HG03045 (cell line): ENCODE data around the gene ADI1.
"Not testable (repeated sequence)": the region's sequence is repeated elsewhere in the genome, so short reads cannot be mapped to it uniquely, and the experiment has no call there.

Experiments used
- ATAC-seq: cut with Tn5 transposase; IDR thresholded peaks from one replicate; pipeline ENCODE4 v1.9.1; 2021; ENCODE audit warnings: mild to moderate bottlenecking, moderate library complexity; ENCODE audit not compliant: unreplicated experiment

ADI1 gene

DNA sequence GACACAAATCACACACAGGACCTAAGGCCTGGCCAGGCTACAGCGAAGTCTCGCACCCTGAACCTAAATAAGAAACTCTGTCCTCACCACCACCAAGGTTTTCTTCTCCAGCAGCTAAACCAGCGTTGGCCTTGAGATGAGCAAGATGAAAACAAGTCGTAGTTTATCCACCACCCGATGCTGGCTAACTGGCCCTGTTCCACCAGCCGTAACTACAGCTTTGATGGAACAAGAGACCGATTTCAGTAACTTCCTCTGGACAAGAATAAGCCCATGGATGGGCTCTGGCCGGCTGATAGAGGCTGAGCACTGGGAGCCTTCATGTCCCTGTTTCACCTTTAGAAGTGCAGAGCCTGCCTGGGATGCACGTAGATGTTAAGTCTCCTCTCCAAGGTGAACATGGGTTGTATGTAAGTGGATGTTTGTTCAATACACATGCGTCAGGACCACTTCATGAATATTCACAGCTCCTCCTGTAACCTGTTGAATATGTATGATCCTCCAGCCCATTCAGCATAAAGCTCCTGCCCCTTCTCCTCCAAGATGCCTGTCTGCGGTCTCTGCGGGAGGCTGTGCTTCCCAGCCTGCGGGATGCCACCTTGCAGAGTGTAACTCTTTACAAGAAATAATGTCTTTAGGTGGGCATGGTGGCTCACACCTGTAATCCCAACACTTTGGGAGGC lies 24.2 kb downstream of the ADI1 start:
- no peak for ATAC-seq

DNA sequence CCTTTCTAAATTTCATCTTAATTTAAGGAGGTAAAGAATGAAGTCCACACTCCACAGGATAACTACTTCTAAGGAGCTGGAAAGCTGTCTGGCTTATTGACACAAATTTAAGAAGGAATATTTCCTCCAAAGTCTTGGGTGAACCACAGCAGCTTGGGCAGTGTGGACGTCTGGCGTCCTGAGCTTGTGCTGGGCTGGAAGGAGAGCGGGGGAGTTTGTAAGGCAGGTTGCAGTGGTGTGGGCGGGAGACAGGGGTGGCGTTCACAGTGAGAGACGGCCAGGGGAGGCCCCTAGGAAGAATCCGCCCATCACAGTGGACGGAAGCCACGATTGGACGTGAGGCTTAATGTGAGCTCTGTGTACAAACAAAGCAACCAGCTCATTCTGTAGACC lies 25.7 kb downstream of the ADI1 start:
- no peak for ATAC-seq

DNA sequence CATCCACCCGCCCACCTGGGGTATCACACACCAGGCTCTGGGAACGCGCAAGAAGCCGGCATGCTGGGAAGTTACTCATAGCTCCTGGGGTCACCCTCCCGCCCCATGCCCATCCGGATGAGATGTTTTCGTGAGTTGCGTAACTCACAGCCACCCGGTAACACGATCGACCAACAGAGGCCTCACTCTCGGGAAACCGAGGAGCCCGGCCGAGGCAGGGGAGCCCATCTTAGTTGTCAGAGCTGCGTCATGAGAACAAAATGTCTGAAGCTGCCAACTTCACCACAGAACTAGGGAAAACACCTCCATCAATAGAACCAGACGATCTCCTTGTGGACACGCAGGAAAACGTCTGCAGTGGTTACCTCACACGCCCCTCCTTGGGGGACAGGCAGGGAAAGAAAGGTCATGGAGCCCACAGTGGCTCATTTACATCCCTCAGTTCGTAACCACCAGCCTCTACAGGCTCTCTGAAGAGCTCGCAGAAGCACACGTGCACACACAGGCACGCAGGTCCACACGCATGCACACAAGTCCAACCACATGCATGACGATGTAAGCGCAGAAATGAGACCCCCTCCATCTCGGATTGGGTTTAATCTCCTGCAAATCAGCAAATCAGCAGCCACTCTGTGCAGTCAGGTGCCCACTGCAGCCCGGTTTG lies 26.2 kb downstream of the ADI1 start:
- ATAC-seq: no peak

DNA sequence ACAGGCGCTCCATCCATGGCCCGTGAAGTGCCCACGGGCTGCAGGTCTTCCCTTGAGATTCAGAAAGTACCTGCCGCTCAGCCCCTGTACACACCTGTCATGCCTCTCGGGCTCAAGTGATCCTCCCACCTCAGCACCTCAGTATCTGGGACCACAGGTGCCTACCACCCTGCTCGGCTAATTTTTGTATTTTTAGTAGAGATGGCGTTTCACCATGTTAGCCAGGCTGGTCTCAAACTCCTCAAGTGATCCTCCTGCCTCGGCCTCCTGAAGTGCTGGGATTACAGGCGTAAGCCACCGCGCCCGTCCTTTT lies 26.9 kb downstream of the ADI1 start:
- not testable (repeated sequence) for ATAC-seq

DNA sequence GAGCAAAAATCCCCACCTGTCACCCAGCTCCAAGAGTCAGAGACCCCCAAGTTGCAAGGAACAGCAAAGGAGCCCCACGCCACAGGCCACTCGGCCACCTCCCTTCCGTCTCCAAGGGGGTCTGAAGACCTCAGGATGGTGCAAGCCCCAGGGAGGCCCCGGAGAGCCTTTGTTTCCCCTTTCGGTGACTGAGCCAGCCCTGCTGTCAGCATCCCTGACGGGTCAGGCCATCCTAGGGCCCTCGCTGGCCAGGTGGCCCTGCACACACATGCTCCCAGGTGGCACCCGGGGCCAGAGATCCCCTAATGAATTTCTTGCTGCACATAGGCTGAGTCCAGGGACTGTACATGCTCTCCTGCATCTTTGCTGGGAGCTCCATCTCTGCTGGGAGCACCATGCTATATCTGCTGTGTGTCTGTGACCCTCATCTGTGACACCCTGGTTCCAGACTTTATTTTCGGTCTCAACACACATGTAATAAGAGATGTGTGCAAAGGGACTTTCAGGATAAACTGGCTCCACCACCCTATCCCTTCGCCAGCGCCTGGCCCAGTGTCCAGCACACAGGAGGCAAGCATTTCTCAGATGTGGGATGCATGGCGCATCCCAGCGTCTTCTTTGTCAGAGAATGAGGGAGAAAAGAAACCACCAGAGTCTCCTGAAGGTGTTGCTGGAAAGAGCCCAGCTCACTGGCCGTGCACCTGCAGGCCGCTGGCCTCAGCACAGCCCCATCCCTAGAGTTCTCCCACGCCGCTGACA lies 27.4 kb downstream of the ADI1 start:
- no peak for ATAC-seq

- ATAC-seq: no peak
Measured at GRCh38 chr2:3491306-3491705, 28.0 kb downstream of the ADI1 start.

- ATAC-seq: no peak
Measured at GRCh38 chr2:3490191-3491170, 28.9 kb downstream of the ADI1 start.

GRCh38 chr2:3489764-3490115 lies 29.6 kb downstream of the ADI1 start:
- no peak for ATAC-seq

- ATAC-seq: no peak
Measured at GRCh38 chr2:3488855-3489763, 30.2 kb downstream of the ADI1 start.

DNA sequence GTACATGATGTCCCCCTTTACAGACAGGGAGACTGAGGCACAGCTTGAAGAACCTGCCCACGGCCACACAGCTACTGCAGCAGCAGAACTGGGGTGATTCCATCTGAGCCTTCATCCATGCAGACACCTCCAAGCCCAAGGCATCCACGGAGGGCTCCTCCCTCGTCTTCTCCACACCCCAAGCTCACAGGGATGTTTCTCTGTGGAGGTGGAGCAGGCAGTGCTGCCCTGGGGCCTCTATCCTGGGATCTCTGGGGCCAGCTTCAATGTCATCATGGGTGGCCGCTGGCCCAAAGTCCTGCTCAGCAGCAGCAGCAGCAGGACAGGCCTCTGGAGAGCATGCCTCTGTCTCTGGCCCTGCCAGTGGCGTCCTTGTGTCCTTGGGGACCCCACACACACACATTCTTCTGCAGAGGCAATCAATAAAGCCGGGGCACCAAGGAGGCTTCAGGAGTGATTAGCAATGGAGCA lies 31.2 kb downstream of the ADI1 start:
- no peak for ATAC-seq

- no peak for ATAC-seq
Measured at GRCh38 chr2:3487432-3487831, 31.9 kb downstream of the ADI1 start.

DNA sequence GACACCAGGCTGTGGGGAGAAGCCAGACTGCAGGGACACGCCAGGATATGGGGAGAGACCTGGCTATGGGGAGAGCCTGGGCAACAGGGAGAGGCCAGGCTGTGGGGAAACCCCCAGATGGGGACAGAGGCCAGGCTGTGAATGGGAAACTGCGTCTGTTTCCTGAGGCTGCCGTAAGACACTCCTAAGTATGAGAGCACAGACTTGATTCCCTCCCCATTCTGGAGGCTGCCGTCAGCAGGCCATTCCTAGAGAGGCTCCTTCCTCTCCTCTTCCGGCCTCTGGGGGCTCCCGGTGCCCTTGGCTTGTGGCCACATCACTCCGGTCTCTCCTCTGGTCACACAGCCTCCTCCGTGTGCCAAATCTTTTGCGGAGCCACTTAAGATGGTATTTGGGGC lies 32.3 kb downstream of the ADI1 start:
- no peak for ATAC-seq

DNA sequence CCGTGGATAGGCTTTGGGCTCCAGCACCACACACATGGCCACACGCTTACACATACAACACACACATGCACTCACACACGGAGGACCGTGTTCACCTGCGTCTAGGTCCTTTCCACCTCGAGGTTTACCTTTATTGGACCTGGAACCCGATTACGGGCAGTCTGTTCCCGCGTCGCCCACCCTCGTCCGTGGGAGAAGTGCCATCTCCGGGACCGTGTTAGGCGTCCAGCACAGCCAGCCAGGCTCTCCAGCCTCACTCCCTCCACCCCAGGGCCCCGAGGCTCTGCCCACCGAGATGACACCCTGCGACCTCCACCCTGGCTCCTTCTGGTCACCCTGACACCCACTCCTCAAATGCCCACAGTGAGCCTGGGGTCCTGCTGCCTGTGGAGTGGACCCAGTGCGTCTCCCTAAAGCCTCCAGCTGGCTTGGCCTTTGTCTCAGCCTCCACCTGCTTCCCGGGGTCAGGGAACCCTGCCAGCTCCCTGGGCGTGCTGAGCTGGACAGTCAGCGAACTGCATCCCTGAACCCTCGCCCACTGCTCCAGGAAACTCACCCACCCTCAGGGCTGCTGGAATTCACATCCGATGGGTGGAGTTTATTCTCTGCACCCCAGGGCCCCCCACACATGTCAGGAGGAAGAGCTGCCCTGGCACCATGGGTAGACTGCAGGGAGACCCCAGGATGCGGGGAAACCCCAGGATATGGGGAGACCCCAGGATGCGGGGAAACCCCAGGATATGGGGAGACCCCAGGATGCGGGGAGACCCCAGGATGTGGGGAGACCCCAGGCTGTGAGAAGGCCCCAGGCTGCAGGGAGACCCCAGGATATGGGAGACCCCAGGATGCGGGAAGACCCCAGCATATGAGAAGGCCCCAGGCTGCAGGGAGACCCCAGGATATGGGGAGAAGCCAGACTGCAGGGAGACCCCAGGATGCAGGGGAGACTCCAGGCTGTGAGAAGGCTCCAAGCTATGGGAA lies 33.0 kb downstream of the ADI1 start:
- ATAC-seq: no peak

- no peak for ATAC-seq
Measured at GRCh38 chr2:3485166-3485565, 34.2 kb downstream of the ADI1 start.

DNA sequence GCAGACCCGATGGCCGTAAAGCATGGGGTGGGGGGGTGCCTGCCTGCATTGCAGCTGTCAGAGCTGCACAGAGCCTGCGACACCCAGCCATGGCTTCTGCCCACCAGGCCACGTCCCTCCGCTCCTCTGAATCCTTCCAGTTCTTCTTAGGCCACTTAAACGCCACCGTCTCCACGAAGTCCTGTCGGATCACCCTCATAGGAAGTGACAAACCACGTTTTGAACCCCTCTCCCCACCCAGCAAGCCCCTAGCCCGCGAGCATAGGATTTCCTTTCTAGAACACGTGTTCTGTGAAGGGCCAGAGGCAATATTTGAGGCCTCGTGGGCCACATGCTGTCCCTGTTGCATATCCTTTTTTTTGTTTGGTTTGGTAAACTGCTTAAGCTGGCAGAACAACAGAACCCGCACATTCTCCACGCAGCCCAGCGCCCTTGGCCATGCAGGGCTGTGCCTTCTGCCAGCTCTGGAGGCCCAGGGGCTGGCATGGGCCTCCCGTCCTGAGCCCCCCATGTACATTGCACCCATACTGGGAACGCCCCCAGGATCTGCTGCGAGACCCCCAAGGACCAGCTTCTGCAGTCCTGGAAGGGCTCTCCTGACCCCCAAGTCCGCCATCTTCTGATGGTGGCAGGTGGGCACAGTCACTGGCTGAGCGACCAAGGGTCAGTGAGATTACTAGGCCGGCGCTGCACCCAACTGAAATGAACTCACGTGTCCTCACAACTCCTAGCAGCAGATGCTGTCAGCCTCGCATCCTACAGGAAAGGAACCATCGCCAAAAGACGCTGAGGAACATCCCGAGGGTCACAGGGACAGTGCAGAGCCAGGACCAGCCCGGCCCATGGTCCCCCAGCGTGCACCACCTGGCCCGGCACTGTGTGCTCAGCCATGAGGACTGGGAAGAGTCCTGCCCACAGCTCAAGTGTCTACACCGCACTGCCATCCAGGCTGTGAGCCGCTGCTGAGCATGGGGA lies 35.1 kb downstream of the ADI1 start:
- no peak for ATAC-seq

DNA sequence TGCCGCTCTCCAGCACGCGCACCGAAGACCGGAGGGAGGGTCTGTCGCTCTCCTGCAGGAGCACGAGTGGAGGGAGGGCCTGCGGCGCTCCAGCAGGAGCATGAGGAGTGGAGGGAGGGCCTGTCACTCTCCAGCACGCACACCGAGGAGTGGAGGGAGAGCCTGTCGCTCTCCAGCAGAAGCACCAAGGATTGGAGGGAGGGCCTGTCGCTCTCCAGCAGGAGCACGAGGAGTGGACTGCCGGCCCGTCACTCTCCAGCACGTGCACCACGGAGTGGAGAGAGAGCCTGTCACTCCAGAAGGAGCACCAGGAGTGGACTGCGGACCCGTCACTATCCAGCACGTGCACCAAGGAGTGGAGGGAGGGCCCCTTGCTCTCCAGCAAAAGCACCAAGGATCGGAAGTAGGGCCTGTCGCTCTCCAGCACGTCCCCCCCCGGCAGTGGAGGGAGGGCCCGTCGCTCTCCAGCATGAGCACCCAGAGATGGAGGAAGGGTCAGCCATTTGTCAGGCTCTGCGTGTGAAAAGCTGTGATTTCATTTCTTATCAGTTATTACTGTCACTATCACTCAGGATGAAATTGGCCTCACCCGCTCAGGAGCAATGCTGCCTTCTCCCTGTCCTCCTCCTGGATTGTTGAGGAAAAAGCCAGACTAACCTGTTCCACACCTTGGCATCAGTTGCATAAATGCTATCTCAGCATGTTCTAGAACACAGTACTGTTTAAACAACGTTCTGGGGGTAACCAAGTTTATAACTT lies 35.9 kb downstream of the ADI1 start:
- ATAC-seq: no peak

- no peak for ATAC-seq
Measured at GRCh38 chr2:3482363-3482821, 36.9 kb downstream of the ADI1 start.
